Pancreas (tissue), 10 donors: ENCODE measurements around the gene TMEM52. TPM values are rescaled to one million over a fixed set of nuclear protein-coding genes. Genes with fewer than 3 reads are reported as not detected.

Source experiments
- ATAC-seq, 4 donors: fragments of 200-7000 bp; cut with Tn5 transposase; one replicate each; pipeline versions ENCODE4 v1.8.0 to v1.9.1; 2020; ENCODE audit warnings: mild to moderate bottlenecking in 4 of 4, moderate library complexity in 4 of 4
- DNase-seq, 6 donors: peaks; one replicate each; pipeline ENCODE4 v3.0.0-alpha.2; 2020
- FAIRE-seq: peaks from 2 replicates; lab custom pipeline; 2012; peaks lifted over from hg19 to GRCh38; lab: Jason Lieb, UNC
- H3K27ac ChIP-seq, 4 donors: fragments of 200-600 bp; sonication (generic); 1 replicate in 3 of 4; 2 replicates in 1 of 4; pipeline versions ENCODE4 v1.5.0 to v1.8.0; 2020
- H3K27me3 ChIP-seq, 4 donors: fragments of 200-600 bp; one replicate each; pipeline ENCODE4 v1.8.0; 2021
- H3K36me3 ChIP-seq, 3 donors: fragments of 200-600 bp; sonication (generic) in 1 of 3; one replicate each; pipeline versions ENCODE4 v1.5.0 to v1.8.0; 2020 to 2021
- H3K4me1 ChIP-seq, 3 donors: fragments of 200-600 bp; one replicate each; pipeline ENCODE4 v1.8.0; 2021
- H3K4me3 ChIP-seq, 4 donors: fragments of 200-600 bp; sonication (generic) in 2 of 4; one replicate each; pipeline versions ENCODE4 v1.5.0 to v1.8.0; 2020 to 2021
- H3K9me3 ChIP-seq, 4 donors: fragments of 200-600 bp; one replicate each; pipeline ENCODE4 v1.8.0; 2021
- WGBS, 2 donors: extraction: QIAGEN DNeasy Blood & Tissue Kit; methylation state at CpG; one replicate each; pipeline ENCODE4 v1.1.7; 2013; 5-methylcytosine and 5-hydroxymethylcytosine counted together
- intact Hi-C, 3 donors: fragments of 100-400 bp; cut with DNase I; formaldehyde crosslinking; loops; one replicate each; pipeline versions ENCODE4 v1.11.1 to v1.14.2; 2022
- polyA plus RNA-seq, 2 donors: library from polyadenylated mRNA; stranded (reverse); fragments of 200-250 nt; gene quantifications; one replicate each; pipeline ENCODE4 v1.2.3, GENCODE V29; 2013
- total RNA-seq, 6 donors: library from RNA; stranded (reverse); fragmentation: NEBNext Ultra II Directional in 4 of 6; extraction: Animal tissue kit (Norgen Biotek cat#: 25700) in 4 of 6; gene quantifications; one replicate each; pipeline versions ENCODE4 v1.2.1 to v1.2.4, GENCODE V29; 2021 to 2023
- TF ChIP-seq, protein P1 (sequence below), 4 donors: fragments of 200-600 bp; sonication (generic) in 3 of 4; IDR thresholded peaks; one replicate each; pipeline versions ENCODE4 v1.5.0 to v1.8.0; 2021; ENCODE audit warnings: antibody characterized with exemption in 4 of 4
- donor health status: healthy with polysubstance abuse.
- donor health status: DM: no; HTN: no; CAD: no; lungs with moderate emphysema.
- donor health status: DM: no; HTN: no; CAD: no.
- donor health status: control.
- donor health status: control.
- donor health status: Bipolar disorder and iron deficiency.
- donor health status: DM: yes; HTN: yes; CAD: no.
- donor health status: DM: no; HTN: no; CAD: no.
- donor health status: DM: no; HTN: no; CAD: no.
- donor health status: DM: yes; HTN: yes; CAD: no.

TMEM52 gene
- total and polyA plus RNA-seq, 8 donors, result 43.6 to 120 (median 78.6) TPM

DNA sequence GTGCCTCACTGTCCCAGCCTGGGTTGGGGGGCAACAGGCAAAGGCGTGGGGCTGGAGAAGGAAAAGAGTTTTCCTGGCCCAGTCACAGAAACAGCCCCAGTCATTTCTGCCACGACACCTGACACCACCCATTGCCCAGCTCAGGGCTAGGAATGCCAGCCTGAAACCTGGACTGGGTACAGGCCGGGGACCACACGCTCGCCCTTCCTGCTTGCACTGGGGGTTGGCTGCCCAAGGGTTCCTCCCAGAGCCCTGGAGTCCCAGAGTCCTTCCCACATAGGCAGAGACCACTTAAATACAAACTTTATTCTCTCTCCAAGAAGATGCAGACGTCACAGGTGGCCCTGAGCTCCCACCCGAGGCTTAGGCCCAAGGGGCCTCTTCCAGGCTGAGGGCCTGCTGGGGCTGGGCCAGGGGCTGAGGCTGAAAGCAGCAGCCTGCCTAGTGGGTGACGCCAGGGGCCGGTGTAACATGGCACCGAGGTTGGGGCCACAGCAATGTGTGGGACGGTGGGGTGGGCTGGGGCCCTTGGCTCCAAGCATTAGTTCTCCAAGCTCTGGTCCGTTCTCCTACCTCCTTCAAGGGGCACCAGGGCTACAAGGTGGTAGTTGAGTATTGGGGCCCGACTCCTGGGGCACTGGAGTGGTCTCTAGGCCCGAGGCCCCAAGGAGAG, 1.6 kb downstream of the TMEM52 start:
- TF ChIP-seq, protein P1, sequence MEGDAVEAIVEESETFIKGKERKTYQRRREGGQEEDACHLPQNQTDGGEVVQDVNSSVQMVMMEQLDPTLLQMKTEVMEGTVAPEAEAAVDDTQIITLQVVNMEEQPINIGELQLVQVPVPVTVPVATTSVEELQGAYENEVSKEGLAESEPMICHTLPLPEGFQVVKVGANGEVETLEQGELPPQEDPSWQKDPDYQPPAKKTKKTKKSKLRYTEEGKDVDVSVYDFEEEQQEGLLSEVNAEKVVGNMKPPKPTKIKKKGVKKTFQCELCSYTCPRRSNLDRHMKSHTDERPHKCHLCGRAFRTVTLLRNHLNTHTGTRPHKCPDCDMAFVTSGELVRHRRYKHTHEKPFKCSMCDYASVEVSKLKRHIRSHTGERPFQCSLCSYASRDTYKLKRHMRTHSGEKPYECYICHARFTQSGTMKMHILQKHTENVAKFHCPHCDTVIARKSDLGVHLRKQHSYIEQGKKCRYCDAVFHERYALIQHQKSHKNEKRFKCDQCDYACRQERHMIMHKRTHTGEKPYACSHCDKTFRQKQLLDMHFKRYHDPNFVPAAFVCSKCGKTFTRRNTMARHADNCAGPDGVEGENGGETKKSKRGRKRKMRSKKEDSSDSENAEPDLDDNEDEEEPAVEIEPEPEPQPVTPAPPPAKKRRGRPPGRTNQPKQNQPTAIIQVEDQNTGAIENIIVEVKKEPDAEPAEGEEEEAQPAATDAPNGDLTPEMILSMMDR (IDR thresholded peaks at IDR 0.05), result no peak
- Histone ChIP-seq H3K9me3 (no peaks in the 10 kb centered on the region), H3K4me1 (peaks cover 7 to 26% (median 16%) of the 10 kb centered on the region in 3 donors), H3K36me3 (no peaks in the 10 kb centered on the region), H3K27me3 (no peaks in the 10 kb centered on the region), H3K4me3 (peak overlapping the region; percentile 36 to 59 (median 47)), H3K27ac (peak overlapping the region; percentile 85 to 94 (median 90))
- intact Hi-C loops, result no loop called here
- peak in 1 of 4 donors; percentile 2 for ATAC-seq
- 37 to 45% methylated on average over 13 to 14 of the region's 14 CpGs for WGBS, 2 donors
- DNase-seq, result peak; percentile 52 to 85 (median 62)
- no peak for FAIRE-seq

DNA sequence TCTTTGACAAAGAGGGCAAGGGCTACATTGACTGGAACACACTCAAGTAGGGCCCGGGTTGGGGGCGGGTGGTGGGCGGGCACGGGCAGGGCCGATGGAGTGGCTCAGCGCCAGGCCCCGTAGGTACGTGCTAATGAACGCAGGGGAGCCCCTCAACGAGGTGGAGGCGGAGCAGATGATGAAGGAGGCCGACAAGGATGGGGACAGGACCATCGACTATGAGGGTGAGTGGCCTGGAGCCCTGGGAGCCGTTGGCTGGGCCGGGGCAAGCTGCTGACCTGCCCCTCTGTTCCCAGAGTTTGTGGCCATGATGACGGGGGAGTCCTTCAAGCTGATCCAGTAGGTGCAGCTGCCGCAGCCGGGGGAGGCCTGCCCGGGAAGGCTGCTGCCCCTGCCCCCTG, 2.2 kb downstream of the TMEM52 start:
- Histone ChIP-seq H3K4me3 (peak overlapping the region in 3 of 4 donors; percentile 39 to 59 (median 55)), H3K9me3 (no peaks in the 10 kb centered on the region), H3K27ac (peak overlapping the region; percentile 85 to 94 (median 90)), H3K4me1 (peaks cover 7 to 26% (median 16%) of the 10 kb centered on the region in 3 donors), H3K27me3 (no peaks in the 10 kb centered on the region), H3K36me3 (no peaks in the 10 kb centered on the region)
- DNase-seq (peak in 5 of 6 donors; percentile 53 to 82 (median 65)), ATAC-seq (no peak), FAIRE-seq (no peak)
- 41 to 49% methylated on average over 17 to 19 of the region's 19 CpGs for WGBS, 2 donors
- intact Hi-C loops, result no loop called here
- TF ChIP-seq, protein P1 (IDR thresholded peaks at IDR 0.05), result no peak

DNA sequence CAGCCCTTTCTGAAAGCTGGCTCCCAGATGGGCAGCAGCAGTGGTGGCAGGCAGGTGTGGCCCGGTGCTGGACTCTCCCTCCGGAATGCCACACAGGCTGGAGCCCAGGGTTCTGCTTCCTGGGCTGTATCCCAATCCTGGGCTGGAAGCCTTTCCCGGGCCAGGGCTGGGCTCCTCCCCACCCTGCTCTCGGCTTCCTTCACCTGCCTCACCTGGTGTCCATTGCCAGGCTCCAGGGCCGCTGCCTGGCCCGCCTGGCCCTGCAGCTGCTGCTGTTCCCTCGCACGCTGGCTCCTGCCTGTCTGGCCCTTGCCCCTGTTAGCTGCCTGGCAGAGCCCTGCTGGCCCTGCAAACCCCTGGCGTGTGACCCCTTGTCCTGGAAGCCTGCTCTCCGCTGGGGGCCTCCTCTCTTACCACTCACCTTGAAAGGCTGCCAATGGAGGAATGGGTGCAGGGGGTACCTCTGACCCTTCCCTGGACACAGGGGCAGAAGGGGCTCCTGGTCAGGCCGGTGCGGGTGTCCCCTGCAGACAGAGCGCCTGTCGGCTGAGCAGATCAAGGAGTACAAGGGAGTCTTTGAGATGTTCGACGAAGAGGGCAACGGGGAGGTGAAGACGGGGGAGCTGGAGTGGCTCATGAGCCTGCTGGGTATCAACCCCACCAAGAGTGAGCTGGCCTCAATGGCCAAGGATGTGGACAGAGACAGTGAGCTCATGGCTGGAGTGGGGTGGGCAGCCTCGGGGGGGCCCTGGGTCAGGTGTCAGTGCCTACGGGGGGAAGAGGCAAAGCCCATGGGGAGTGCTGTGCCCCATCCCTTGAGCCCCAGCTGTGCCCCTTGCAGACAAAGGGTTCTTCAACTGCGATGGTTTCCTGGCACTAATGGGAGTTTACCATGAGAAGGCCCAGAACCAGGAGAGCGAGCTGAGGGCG, 2.9 kb downstream of the TMEM52 start:
- 43% methylated on average over 22 to 23 of the region's 23 CpGs for WGBS, 2 donors
- H3K27ac ChIP-seq, result peak overlapping the region; percentile 85 to 94 (median 90)
- DNase-seq (peak; percentile 84 to 97 (median 93)), FAIRE-seq (no peak), ATAC-seq (peak; percentile 35 to 52 (median 42))
- TF ChIP-seq, protein P1 (IDR thresholded peaks at IDR 0.05), result no peak
- no peaks in the 10 kb centered on the region for H3K36me3 ChIP-seq
- intact Hi-C loops, result no loop called here
- no peaks in the 10 kb centered on the region for H3K27me3 ChIP-seq
- peaks cover 7 to 26% (median 16%) of the 10 kb centered on the region in 3 donors for H3K4me1 ChIP-seq
- H3K4me3 ChIP-seq, result peak overlapping the region in 2 of 4 donors; percentile 55 to 59
- H3K9me3 ChIP-seq, result no peaks in the 10 kb centered on the region

DNA sequence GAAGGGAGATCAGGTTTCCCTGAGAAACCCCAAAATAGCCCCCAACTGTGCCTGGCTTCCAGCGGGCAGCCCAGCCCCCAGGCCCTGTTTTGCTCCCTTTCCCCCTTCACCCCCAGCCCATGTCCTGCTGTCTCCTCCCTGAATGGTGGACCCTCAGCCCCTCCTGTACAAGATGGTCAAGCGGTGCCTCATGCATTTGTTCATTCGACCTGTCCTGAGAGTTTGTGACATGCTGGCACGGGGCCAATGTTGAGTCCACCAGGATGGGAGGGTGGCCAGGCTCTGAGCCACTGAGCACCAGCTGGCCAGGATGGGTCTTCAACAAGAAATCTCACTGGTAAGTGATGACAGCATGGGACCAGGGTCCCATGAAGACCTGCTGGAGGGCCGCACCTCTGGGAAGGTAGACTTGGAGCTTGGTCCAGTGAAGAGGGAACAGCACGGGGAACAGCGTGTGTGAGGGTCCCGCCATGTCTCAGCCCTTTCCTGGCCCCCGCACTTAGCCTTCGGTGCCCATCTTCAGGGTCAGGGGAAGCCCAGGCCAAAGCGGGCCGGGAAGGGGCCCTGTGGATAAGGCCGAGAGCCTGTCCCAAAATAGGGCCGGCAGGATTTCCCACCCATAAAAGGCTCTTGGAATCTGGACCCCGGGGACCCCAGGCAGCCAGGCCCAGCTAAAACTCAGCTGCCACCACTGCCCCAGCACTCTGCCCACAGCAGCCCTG, 3.9 kb downstream of the TMEM52 start, which contains the start of gene CALML6:
CALML6 (plus strand) TSS at position 290 of the 722 bp plus-strand sequence; CDS start at position 311, 21 bp downstream.
- TF ChIP-seq, protein P1 (IDR thresholded peaks at IDR 0.05), result no peak
- WGBS, 2 donors, result 78 to 82% methylated on average over 13 to 15 of the region's 15 CpGs
- no peaks in the 10 kb centered on the region for H3K9me3 ChIP-seq
- no peak for ATAC-seq
- H3K27ac ChIP-seq, result peak within 1 kb of the TSS; percentile 85 to 94 (median 90)
- no peaks in the 10 kb centered on the region for H3K27me3 ChIP-seq
- peaks cover 7 to 26% (median 16%) of the 10 kb centered on the region in 3 donors for H3K4me1 ChIP-seq
- H3K4me3 ChIP-seq, result peak within 1 kb of the TSS in 1 of 4 donors; percentile 1
- FAIRE-seq, result no peak
- peak in 5 of 6 donors; percentile 42 to 87 (median 69) for DNase-seq
- intact Hi-C loops, result no loop called here
- H3K36me3 ChIP-seq, result no peaks in the 10 kb centered on the region
